Measurements from ENCODE around the gene TBC1D4. TPM values are rescaled to one million over a fixed set of nuclear protein-coding genes. Genes with fewer than 3 reads are reported as not detected.

Gene TBC1D4
- polyA plus RNA-seq, 1 donor from 2014 or later: 3.9 TPM

DNA sequence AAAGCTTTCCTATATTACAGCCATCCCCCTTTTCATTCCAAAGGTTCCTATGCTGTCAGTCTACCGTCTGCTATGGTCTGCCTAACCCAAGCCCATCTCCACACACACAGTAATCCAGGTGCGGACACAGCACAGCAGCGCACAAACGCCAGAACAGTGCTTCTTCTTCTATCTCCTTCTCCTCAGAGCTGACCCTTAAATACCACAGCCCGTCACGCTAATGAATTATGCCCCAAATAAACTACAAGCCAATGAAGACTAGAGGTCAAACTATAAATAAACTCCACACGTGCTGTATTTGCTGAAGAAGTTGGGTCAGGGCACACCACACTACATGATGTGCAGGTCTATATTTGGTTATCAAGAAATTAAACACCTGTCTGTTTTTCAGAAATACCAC is 71.8 kb downstream of the TBC1D4 start:
- no peaks in the 10 kb centered on the region for H3K36me3 ChIP-seq (ENCODE audit: insufficient read depth, low read length)
- H3K79me2 ChIP-seq (replicated peaks; ENCODE audit: insufficient read depth, low read length): no peaks in the 10 kb centered on the region
- H3K9me3 ChIP-seq (ENCODE audit: low read length): no peaks in the 10 kb centered on the region
- H3K27ac ChIP-seq (ENCODE audit: low read length): no peak overlapping the region
- H3K4me2 ChIP-seq (ENCODE audit: low read length): no peak overlapping the region
- no peaks in the 10 kb centered on the region for H3K9me2 ChIP-seq (ENCODE audit: insufficient read depth, low read length)
- TF ChIP-seq EZH2 (IDR thresholded peaks at IDR 0.05; ENCODE audit: borderline replicate concordance, insufficient read depth, low read length, poor library complexity, severe bottlenecking) (no peak), SMC3 (conservative IDR thresholded peaks at IDR 0.05; ENCODE audit: poor library complexity) (no peak), MXI1 (conservative IDR thresholded peaks at IDR 0.05; ENCODE audit: poor library complexity, severe bottlenecking) (no peak), TAF1 (IDR thresholded peaks at IDR 0.05; ENCODE audit: low read depth) (no peak), POLR2AphosphoS5 (IDR thresholded peaks at IDR 0.05) (no peak), REST (IDR thresholded peaks at IDR 0.05; ENCODE audit: borderline replicate concordance) (no peak), EP300 (conservative IDR thresholded peaks at IDR 0.05; ENCODE audit: poor library complexity, severe bottlenecking) (no peak), RAD21 (conservative IDR thresholded peaks at IDR 0.05) (no peak)
- TF ChIP-seq, protein P1, sequence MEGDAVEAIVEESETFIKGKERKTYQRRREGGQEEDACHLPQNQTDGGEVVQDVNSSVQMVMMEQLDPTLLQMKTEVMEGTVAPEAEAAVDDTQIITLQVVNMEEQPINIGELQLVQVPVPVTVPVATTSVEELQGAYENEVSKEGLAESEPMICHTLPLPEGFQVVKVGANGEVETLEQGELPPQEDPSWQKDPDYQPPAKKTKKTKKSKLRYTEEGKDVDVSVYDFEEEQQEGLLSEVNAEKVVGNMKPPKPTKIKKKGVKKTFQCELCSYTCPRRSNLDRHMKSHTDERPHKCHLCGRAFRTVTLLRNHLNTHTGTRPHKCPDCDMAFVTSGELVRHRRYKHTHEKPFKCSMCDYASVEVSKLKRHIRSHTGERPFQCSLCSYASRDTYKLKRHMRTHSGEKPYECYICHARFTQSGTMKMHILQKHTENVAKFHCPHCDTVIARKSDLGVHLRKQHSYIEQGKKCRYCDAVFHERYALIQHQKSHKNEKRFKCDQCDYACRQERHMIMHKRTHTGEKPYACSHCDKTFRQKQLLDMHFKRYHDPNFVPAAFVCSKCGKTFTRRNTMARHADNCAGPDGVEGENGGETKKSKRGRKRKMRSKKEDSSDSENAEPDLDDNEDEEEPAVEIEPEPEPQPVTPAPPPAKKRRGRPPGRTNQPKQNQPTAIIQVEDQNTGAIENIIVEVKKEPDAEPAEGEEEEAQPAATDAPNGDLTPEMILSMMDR (IDR thresholded peaks at IDR 0.05; ENCODE audit: poor library complexity, severe bottlenecking): no peak
- no peak overlapping the region for H3K9ac ChIP-seq (ENCODE audit: low read length)
- peaks cover 3% of the 10 kb centered on the region for H3F3A ChIP-seq (ENCODE audit: insufficient read depth, low read length, poor library complexity, severe bottlenecking)
- no peak overlapping the region for H2AFZ ChIP-seq (ENCODE audit: low read depth, low read length)
- no peak overlapping the region for H3K4me3 ChIP-seq (ENCODE audit: low read length)
- H3K27me3 ChIP-seq (ENCODE audit: insufficient read depth, low read depth, low read length): no peaks in the 10 kb centered on the region
- no peaks in the 10 kb centered on the region for H4K20me1 ChIP-seq (ENCODE audit: insufficient read depth)

- Histone ChIP-seq H3K9ac (ENCODE audit: low read length) (no peak overlapping the region), H2AFZ (ENCODE audit: low read depth, low read length) (no peak overlapping the region), H3K27ac (ENCODE audit: low read length) (no peak overlapping the region), H3K4me2 (ENCODE audit: low read length) (no peak overlapping the region), H3K36me3 (ENCODE audit: insufficient read depth, low read length) (no peaks in the 10 kb centered on the region), H3F3A (ENCODE audit: insufficient read depth, low read length, poor library complexity, severe bottlenecking) (peaks cover 3% of the 10 kb centered on the region), H3K4me3 (ENCODE audit: low read length) (no peak overlapping the region), H3K79me2 (replicated peaks; ENCODE audit: insufficient read depth, low read length) (no peaks in the 10 kb centered on the region), H3K27me3 (ENCODE audit: insufficient read depth, low read depth, low read length) (no peaks in the 10 kb centered on the region), H3K9me2 (ENCODE audit: insufficient read depth, low read length) (no peaks in the 10 kb centered on the region), H3K9me3 (ENCODE audit: low read length) (no peaks in the 10 kb centered on the region), H4K20me1 (ENCODE audit: insufficient read depth) (no peaks in the 10 kb centered on the region)
- TF ChIP-seq SMC3 (conservative IDR thresholded peaks at IDR 0.05; ENCODE audit: poor library complexity) (no peak), REST (IDR thresholded peaks at IDR 0.05; ENCODE audit: borderline replicate concordance) (no peak), POLR2AphosphoS5 (IDR thresholded peaks at IDR 0.05) (no peak), TAF1 (IDR thresholded peaks at IDR 0.05; ENCODE audit: low read depth) (no peak), RAD21 (conservative IDR thresholded peaks at IDR 0.05) (no peak), EP300 (conservative IDR thresholded peaks at IDR 0.05; ENCODE audit: poor library complexity, severe bottlenecking) (no peak), MXI1 (conservative IDR thresholded peaks at IDR 0.05; ENCODE audit: poor library complexity, severe bottlenecking) (no peak), EZH2 (IDR thresholded peaks at IDR 0.05; ENCODE audit: borderline replicate concordance, insufficient read depth, low read length, poor library complexity, severe bottlenecking) (no peak)
- TF ChIP-seq, protein P1 (IDR thresholded peaks at IDR 0.05; ENCODE audit: poor library complexity, severe bottlenecking): no peak
Observed at GRCh38 chr13:75407998-75408397, 74.0 kb downstream of the TBC1D4 start.
